ENCODE data around the gene KLHL1.

The KLHL1 gene

DNA sequence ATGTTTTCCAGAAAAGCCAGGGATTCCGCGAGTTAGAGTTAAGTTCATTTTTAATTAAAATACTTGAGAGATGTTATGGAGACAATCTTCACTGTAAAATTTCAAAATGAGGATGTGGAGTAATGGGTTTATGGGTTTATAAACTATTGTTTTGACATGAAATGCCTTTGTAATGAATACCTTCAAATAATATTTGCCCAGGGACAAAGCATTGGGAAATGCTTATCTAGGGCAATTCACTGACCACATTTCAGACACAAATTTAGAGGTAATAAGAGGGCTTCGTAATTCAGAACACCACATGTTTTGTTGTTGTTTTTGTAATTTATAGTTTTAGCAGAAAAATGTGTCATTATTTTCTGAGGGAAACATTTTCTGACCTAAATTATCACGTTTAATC lies 241.7 kb downstream of the KLHL1 start:
- no peak for DNase-seq (ENCODE audit: low spot score)

DNA sequence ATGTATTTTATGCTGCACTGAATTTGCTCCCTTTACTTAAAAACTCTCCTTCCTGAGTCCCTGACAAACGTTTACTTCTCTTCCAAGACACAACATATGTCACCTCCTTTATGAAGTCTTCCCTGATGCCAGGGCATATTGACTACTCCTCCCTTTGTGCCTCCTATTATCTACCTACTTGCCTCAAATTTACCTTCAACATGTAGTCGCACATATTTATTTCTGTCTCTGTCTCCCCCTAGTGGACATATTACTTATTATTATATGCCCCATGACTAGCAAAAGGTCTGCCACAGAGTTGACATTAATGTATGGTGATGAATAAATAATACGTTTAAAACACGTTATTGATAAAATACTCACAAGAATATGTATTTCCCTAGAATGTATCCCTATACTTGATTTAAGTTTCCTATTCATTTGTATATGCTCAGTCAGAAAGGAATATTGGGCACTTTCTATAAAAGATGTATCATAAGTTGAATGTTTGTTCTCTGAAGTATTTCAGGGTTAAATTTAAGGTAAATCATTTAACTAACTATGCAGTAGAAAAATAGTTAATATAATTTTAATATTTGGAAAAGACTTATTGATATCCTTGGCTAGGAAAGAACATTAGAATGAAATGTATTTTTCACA lies 250.9 kb downstream of the KLHL1 start:
- peak; percentile 9 for DNase-seq (ENCODE audit: low spot score)

DNA sequence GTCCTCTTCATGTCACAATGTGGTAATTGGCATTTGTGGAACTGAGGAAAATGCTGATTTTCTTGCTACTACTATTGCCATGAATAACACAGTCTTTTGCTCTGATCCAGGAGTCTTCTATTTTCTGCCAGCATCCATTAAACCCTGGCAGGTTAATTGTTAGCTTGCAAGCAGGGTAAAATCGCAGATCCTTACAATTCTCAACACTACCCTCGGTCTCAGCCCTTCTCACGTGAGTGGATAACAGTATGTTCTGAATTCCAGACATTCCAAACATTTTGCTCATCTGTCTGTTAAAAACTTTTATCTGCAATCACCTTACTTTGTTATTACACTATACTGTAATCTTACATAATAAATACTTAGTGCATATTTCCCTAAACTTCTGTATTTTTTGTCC lies 251.9 kb downstream of the KLHL1 start:
- no peak for DNase-seq (ENCODE audit: low spot score)

DNA sequence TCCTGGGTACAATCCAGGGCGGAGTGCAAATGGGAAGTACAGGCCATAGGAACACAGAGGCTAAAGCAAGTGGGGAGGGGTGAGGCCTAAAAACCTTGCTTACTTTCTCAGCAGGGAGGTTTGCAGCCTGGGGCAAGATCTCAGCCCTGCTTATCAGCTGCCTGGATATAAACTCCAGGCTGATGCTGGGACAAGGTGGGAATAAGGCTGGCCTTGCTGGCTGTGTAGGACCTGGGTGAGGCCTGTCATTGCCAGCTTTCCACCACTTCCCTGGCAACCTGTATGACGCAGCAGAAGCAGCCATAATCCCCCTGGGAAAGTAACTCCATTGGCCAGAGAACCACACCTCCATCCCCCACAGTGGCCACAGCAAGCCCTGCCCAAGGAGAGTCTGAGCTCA lies 279.7 kb downstream of the KLHL1 start:
- no peak for DNase-seq (ENCODE audit: low spot score)

DNA sequence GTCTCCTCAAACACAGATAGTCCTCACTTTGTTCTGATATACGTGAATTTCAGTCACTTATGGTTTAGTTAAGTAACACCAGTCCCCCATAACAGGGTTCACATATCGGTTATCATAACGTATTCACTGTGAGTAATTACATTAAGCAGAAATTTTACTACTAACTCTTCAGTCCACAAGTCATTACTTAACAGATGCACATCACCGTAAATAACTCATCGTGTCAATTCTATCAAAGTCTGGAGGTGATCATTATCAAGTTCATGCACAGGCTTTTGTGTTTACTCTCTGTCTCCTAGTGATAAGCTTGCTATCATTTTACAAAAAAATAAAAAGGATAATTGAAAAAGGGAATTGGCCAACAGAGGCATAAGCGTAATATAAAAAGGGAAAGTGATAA lies 288.1 kb downstream of the KLHL1 start:
- no peak for DNase-seq (ENCODE audit: low spot score)

DNA sequence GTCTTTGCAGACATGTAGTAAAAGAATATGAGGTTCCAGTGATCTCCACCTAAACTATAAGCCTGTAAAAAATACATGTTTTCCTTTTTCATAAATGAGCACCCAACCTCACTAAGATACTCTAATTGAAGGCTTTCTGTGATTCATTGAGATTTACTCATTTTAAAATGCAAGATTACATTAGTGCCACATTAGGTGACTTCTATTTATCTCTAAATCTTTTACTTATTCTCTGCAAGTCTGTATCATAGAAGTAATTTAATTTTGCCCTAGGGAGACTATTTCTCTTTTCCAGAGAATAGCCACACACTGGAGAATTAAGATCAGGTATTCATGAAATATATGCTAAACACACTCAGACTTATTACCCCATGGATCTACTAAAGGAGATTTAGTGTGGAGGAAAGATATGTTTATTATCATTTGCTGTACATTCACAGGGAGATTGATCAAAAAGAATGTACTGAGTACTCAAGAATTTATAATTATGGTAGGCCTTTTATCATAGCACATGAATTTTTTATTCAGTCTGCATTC lies 290.9 kb downstream of the KLHL1 start:
- DNase-seq (ENCODE audit: low spot score): no peak

DNA sequence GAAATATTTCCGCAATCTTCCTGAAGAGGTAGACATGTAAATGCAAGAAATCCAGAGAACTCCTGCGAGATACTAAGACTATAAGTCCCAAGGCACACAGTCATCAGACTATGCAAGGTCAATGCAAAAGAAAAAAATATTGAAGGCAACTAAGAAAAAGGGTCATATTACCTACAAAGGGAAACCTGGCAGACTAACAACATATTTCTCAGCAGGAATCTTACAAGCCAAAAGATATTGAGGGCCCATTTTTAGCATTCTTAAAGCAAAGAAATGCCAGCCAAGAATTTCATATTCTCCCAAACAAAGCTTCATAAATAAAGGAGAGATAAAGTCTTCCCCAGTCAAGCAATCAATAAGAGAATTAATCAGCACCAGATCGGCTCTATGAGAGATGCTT lies 299.1 kb downstream of the KLHL1 start:
- no peak for DNase-seq (ENCODE audit: low spot score)

DNA sequence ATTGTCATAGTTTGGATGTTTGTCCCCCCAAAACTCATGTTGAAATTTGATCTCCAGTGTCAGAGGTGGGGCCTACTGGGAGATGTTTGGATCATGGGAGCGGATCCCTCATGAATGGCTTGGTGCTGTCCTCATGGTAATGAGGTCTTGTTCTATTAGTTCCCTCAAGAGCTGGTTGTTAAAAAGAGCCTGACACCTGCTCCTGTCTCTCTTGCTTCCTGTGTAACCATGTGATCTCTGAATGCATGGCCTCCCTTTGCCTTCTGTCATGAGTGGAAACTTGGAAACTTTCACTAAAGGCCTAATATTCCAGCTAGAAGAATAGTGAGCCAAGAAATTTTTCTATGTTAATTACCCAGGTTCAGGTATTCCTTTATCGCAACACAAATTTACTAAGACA lies 312.0 kb downstream of the KLHL1 start:
- DNase-seq (ENCODE audit: low spot score): no peak

DNA sequence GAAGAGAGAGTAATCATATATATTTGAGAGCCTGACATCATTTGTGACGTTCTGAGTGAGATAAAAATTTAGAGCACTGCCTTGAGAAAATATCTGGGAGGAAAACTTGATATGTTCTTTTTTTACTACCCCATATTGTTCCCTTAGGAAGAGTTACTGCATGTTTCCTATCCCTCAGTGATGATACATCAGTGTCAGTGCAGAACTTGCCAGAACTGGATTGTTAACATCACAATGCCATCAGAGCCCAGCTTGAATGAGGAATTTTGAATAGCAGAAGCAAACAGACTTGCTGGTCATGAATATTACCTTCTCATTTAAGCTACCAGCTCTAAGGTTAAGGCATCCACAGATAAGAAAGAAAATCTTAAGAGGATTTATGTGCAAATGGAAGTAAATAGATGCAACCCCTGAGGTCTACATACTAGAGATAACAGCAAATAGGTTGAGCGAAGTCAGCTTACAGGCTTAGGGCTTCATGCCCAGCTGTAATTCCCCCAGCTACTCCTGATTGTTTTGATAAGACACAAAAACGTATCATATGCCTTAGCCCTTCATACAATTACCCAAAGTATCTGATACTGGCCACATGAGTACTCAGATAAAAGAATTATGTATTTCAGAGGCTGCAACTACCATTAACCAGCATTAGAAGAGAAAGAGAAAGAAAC lies 314.3 kb downstream of the KLHL1 start:
- DNase-seq (ENCODE audit: low spot score): no peak

DNA sequence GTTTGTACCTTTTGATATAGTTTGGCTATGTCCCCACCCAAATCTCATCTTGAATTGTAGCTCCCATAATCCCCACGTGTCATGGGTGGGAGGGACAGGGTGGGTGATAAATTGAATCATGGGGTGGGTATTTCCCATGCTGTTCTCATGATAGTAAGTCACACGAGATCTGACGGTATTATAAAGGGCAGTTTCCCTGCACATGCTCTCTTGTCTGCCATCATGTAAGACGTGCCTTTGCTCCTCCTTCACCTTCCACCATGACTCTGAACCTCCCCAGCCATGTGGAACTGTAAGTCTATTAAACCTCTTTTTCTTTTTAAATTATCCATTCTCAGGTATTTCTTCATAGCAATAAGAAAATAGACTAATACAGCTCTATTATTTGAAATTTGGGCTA lies 331.3 kb downstream of the KLHL1 start:
- DNase-seq (ENCODE audit: low spot score): no peak

DNA sequence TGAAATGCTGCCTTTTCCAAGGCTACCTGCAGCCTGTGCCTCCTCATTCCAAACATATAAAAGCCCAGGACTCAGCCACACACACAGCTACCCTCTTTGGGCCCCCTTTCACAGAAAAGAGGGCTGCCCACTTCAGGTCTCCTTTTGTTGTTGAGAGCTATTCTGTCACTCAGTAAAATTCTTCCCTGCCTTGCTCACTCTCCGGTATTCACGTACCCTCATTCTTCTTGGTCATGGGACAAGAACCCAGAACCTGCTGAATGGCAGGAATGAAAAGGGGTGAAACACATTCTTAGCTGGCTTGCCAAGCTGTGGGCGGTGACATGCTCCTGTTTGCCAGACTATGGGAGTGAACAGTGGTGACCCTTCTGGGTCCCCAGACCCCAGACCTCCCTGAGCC lies 338.6 kb downstream of the KLHL1 start:
- no peak for DNase-seq (ENCODE audit: low spot score)

DNA sequence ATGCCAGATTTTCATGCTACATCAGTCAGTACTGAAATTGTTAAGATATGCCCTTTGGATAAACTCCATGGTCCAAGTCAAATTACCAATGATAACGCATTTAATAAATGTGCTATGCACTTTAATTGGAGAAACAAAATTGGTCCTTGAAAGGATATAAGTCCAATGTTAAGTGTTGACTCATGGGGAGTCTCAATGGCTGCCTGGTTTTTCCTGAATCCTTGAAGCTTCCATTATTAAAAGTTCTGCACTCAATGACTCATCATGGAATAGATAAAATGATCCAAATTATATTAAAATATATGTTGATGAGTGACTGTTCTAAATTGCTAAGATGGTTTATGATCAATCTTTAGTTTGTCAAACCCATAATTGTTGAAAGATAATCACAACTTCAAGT lies 346.7 kb downstream of the KLHL1 start:
- no peak for DNase-seq (ENCODE audit: low spot score)

DNA sequence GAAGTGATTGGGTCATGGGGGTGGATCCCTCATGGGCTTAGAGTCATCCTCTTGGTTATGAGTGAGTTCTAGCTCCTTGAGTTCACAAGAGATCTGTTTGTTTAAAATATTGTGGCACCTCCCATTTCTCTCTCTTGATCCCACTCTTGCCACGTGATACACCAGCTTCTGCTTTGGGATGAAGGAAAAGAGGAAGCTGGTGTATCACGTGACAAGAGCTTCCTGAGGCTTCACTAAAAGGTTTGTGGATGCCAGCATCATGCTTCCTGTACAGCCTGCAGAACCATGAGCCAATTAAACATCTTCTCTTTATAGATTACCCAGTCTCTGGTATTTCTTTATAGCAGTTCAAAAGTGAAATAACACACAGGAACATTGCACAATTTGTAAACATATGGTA lies 353.2 kb downstream of the KLHL1 start:
- no peak for DNase-seq (ENCODE audit: low spot score)

DNA sequence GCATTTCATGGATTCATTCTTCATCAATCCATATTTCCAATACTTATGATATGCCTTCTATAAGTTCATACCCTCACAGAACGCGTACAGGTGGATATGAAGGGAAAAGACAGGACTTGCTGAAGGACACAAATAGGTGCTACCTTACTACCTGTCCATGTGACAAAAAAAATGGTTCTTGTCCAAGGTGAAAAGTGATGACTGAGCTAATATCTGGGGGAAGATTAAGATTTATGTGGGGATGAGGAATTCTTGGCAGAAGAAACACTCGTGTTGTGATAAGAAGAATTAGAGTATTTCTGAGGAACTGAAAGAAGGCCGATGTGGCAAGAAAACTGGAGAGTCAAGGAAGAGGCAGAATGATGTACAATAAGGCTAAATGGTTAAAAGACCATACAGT lies 357.0 kb downstream of the KLHL1 start:
- no peak for DNase-seq (ENCODE audit: low spot score)

DNA sequence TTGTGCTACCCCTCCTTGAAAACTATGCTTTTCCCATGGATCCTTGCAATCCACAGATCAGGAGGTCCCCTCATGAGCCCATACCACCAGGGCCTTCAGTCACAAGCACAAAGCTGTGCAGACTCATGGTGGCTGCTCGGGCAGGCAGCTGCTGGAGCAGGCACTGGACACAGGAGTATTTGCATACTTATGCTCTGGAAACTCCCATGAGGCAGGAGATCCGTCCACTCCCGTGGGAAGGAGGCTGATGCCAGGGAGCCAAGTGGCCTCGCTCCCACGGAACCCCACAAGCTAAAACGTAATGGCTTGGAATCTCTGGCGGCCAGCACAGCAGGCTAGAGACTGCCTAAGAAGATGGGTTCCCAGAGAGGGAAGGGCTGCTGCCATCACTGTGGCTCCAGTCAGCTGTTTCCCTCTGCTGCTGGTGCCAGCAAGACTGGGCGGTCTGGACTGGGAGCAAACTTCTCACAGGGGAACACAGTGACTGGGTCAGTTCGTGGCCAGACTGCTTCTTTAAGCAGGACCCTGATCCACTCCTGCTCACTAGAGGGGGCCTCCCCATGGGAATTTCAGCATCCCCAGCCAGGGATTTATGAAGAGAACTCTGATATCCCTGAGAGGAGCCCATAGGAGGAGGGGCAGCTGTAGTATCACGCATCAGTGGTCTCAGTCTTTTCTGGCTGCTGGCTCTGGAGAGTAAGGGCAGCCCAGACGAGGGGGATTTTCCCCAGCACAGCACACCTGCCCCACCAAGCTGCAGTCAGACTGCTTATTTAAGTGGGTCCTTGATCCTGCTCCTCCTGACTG lies 370.9 kb downstream of the KLHL1 start:
- no peak for DNase-seq (ENCODE audit: low spot score)

DNA sequence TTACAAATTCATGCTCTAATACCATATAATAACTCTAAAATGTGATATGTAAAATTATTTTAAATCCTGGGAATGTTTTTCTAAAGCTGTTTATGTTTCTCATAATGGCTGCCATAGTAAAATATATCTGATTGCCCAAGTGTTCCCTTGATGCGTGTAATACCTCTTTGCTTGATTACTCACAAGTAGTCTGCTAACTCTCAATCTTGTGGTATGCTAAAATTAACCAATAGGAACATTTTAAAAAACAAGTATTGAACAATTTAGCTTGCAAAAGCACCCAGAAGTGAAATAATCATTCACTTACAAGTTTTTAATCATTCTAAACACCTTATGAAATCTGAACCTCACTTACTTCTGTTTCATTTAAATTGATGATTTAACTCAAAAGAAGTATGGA lies 386.6 kb downstream of the KLHL1 start:
- DNase-seq (ENCODE audit: low spot score): no peak

DNA sequence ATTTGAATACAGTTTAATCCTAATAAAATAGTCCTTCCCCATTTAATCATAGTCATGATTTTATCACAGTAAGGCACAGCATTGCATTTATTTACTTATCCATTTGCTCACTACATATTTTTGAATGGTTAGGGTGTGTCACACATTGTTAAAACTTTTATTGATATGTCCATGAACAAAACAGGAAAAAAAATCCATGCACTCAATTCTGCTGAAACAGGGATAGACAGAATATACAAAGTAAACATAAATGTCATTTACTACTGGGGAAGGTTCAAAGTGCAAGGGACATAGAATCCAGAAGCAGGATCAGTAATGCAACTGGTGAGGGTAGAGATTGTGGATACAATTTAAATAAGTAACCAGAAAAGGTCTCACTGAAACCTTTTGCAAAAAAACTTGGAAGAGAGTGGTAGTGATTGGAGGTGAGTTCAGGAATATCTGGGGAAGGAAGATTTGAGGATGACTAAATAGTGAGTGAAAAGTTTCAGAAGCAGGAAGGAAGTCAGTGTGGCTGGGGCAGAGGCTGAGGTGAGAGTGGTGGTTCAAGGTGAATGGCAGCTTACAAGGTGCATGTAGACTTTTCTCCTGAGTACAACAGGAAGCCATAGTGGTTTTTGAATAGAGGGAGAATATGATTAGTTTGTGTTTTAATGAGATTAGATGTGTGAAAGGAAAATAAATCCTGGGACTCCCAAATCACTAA lies 387.8 kb downstream of the KLHL1 start:
- DNase-seq (ENCODE audit: low spot score): no peak

DNA sequence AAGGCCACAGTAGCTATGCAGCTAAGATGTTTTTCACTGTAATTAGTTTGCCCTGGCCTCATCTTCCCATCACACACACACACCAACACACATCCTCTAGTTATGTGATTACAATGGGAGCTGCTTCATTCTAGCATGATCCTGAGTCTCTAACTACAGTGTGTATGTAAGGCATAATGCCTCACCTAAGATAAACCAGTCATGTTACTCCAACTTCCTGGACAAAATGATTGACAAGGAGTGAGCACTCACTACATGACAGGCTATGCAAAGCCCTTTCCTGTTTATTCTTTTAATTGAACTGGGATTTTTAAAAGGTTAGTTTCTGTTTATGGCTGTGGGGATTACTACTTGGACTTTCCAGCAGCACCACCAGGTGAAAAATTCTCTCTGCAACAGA lies 401.4 kb downstream of the KLHL1 start:
- DNase-seq (ENCODE audit: low spot score): no peak

DNA sequence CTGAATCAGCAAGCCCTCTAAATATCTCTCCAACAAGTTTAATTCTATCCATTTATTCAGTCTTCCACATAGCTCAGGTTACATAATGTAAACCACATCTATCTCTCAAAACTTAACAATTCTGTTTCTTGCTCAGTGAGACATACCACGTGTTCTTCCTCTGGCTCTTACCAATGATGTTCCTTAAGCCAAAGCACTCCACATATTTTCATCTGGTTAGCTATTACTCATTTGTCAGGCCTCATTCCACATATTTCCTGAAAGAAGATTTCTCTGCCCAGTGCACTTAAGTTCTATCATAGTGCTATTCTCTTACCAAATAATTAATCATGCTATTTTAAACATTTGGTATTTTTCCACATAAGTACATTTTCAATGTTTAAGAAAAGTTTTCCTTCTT lies 403.9 kb downstream of the KLHL1 start:
- no peak for DNase-seq (ENCODE audit: low spot score)

DNA sequence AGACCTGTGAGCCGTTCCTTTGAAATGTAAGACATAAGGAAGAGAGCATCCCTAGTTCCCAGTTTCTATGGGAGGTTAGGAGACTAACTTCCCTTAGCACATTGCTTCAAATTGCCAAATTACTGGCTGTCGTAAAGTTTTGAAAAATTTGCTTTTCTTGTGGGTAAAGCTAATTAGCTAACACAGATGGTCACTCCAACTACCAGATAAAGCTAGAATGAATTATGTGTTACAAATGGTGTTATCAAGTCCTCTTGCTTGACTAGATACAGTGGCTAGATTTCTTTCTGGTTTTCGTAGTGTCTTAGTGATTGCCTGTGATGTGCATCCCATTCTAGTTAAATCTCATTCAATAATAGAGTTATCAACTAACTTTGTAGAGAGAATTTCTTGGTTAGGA lies 417.3 kb downstream of the KLHL1 start:
- no peak for DNase-seq (ENCODE audit: low spot score)

DNA sequence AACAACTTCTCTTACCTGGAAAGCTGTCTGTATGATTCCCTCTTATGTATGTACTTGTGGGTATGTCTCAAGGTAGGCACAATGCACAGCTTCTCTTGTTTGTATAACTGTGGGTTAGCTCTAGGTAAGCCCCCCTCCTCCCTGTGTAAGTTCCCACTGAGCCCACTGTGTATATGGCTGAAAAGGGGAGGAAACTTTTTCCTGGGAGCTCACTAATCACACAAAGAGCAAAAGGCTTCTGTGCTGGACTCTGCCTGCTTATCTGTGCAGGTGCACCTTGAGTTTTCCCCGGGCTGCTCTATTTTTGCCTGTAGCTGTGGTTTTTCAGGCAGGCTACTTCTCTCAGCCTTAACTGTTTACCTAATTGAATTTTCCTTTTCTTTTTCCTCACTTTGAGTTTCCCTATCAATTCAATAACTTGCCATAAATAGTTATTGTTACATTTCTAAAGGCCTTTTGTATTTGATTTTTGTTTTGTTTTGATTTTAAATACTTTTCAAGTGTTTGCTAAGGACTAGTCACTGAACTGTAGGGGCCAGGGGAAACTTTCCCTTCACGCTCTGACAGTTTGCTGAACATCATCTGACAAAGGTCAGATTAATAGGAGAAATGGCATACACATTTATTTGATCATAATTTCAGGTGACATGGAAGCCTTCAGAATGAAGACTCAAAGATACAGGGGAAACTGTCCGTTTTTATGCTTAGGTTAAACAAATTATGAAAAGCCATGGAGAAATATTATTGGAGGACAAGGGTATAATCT lies 424.1 kb downstream of the KLHL1 start:
- DNase-seq (ENCODE audit: low spot score): no peak

DNA sequence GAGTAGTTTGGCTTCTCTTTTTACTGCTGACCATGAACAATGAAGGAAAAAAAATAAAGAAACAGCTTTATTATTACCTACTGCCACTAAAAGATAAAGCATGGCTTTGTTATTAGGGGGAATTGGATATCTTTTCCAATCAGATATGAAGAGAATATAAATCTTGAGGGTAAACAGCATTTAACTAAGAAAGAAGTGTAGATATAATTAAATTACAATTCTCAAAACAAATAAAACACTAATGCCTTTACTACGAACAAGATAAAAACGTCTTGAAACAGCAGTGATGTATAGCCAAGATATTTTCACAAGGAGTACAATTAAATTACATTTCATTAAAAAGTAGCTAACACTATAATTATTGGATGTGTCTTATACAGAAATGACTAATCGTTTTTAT lies 426.5 kb downstream of the KLHL1 start:
- no peak for DNase-seq (ENCODE audit: low spot score)

Data from putamen (tissue), 1 donor.